ENCODE measurements around the gene KRT73.

Gene KRT73

GRCh38 chr12:52645120-52645761 is 26.9 kb upstream of the KRT73 start:
- DNase-seq, result no peak

GRCh38 chr12:52644078-52644415 is 25.7 kb upstream of the KRT73 start:
- no peak for DNase-seq

GRCh38 chr12:52643233-52644077 is 25.1 kb upstream of the KRT73 start:
- no peak for DNase-seq

DNA sequence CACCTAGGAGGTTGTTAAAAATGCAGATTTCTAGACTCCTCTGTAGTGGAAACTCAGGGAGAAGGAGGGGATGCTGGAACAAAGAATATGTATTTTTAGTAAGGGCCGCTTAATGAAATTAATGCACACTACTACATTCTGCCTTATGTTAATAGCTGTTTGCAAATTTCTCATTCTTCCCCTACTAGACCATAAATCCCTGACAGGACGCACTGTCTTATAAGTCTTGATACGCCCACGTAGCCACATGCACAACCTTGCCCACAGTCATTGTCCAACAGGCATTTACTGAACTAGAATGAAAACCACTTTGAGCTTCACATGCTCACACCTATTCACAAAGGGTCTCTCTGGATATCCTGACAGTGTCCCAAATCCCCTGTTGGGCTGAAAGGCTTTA is 23.1 kb upstream of the KRT73 start:
- no peak for DNase-seq

DNA sequence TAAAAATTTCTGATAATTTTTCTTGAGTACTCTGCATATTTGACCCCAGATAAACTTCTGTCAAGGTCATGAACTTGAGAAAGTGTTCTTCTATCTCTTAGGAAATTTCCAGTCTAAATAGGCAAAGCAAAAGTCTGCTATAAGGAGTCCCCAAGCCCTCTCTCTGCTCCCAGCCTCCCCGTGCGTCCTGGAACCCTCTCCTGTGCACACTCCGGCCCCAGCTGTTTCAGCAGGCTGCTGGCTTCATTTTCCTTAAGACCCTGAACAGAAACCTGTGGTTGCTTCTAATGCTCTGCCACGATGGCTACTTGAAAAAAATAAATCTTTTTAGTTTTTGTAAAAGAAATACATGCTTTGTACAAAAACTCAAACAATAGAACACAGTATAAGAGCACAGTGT is 18.9 kb upstream of the KRT73 start:
- no peak for DNase-seq

DNA sequence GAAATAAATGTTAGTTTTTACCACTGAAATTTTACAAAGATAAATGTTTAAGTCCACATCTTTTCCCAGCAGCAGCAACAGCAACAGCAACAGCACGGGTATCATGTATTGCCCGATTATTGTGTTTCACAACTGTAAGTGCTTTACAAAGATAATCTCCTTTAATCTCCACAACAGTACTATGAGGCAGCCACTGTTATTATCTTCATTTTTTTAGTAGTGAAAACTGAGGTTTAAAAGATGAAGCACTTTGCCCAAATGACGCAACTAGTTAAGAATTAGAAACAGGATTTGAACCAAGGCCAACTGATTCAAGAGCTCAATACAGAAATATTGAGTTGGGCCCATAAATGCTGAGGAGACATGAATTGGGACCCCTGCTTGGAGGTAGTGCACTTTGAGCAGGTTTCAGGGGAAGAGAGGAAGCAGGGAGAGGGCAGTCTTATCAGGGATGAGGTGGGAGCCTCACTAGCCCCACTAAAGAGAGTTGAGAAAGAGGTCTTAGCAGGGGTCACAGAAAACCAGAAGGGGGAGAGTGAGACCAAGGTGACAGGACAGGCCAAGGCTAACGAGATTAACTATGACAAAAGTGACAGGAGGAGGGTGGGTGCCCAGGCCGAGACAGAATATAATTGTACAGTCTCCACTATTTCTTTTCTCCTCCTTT is 18.4 kb upstream of the KRT73 start:
- DNase-seq, result no peak

DNA sequence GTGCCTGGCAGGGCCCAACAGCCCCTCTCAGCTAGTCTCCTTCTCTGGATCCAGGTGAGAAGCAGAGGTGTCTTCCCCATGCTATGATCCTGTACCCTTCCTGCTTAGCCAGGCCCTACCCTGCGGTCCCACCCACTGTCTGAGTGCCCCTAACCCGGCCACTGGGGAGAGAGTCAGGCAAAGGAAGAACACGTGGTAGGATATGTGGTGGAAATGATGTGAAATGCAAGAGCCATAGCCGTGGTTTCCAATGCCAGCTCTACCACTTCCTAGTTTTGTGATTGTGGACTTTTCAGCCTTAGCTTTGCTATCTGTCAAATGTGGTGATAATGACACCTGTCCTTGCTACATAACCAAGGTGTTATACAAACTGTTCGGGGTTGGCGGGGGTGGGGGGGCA is 17.8 kb upstream of the KRT73 start:
- no peak for DNase-seq

DNA sequence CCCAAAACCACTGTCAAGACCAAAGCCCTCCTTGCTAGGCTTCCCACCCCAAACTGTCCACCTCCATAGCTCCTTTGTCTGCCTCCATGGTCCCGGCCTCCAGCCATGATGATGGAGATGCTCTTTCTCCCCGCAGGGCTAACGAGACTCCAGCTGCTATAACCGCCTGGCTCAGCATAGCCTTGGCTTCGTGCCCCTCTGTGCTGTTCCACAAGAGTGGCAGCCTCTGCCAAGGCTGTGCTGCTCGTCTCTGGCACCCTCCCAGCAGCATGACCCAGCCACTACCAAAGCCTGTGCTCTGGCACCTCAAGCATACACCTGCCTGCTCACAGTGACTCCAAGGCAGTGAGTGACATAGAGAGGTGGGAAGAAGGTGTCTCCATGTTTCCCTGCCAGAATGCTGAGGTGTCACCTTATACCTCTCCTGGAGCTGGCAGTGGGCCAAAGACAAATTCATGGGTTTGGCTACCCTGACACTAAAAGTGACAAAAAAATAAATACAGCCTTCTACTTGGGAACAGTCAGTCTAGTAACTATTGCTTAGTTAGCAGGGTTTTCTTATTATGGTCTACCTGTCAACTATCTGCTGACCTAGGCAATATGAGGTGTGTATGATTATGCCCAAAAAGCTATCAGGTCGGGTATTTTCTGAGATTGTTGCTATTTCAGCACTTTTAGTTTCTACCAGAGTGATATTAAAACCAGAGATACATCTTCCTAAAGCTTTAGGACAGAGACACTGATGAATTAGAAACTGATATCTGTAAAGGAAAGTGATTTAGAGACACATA is 16.1 kb upstream of the KRT73 start:
- peak; percentile 93 for DNase-seq

DNA sequence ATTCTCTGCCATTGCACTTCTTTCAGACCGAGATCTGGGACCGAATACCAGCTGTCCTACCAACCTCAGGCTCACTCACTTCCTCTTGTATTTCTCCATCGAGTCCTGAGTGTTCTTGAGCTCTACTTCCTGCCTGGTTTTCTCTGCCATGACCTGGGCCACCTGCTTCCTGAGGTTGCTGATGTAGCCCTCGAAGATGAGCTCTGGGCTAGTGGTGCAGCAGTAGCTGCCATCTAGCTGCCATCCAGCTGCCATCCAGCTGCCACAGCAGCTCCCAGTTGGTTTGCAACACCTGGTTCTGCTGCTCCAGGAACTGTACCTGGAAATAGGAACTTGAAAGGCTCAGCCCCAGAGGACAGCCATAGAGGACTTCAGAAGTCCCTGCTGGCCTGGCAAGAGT is 15.0 kb upstream of the KRT73 start:
- peak; percentile 15 for DNase-seq

DNA sequence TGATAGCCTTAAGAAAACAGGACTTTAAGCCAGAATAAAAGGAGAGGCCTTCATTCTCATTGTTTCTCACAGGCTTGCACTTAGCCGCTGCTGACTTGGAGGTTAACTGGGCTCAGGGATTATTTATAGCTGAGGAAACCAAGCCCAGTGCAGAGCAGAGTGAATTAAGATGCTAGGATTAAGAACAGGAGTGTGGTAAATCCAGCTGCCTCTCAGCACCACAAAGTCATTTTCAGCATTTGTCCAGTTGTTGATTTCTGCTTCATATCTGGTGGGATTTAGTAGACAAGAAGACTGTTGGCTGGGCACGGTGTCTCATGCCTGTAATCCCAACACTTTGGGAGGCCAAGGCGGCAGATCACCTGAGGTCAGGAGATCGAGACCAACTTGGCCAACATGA is 14.3 kb upstream of the KRT73 start:
- DNase-seq, result no peak

DNA sequence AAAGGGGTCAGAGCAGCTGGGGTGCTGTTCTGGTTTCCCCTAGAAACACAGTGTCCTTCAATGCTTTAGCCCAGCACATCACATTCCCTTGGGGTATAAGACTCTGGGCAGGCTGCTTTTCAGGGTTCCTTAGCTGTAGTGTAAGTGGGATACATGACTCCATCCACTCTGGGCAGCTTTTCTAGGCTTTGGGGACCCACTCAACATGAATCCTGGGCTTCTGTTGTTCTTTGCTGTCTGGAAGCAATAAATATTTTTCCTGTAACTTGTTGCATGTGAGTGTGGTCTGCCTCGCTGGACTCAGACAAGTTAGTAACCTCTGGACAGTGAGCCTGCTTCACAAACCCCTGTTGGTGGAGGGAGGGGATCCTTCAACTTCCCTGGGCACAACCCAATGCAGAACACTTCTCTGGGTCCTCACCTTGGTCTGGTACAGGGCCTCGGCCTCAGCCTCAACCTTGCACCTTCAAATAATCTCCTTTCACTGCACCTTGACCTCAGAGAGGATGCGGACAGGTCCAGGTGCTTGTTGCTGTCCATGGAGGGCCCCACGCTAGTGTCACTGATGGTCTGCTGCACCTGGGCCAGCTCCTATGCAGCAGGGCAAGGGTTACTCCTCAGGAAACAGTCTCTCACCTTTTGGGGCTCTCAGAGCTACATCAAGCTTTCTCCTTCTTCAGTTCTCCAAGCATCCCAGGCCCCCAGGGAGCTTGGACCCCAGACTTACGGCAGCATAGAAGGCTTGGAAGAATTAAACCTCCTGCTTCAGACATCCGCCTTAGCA is 13.5 kb upstream of the KRT73 start:
- DNase-seq, result no peak

- no peak for DNase-seq
Measured at GRCh38 chr12:52631264-52631663, 12.9 kb upstream of the KRT73 start.

DNA sequence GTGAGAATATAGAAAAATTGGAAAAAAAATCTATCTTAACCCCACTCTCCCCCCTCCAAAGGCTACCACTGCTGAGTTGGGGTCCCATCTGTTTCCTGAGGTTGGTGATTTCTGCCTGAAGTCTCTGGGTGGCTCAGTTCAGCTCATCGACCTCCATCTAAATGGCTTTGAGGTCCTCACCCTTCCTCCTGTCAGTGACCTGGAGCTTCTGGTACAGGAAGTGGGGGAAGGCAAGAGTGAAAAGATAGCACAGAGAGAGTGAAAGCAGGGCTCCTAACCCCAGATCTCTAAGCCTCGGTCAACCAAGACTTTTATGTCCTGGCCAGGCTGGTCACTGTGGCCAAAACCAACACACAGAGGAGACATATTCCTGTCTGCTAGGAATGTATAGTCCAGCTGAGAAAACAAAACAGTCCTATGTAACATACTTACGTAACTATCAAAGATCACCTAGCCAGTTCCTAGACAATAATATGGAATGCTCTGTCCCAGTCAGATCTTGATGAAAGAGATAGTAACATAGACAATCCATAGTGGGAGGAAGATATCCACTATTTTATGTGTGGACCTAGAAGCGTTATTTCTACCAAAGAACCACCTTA is 12.3 kb upstream of the KRT73 start:
- no peak for DNase-seq

DNA sequence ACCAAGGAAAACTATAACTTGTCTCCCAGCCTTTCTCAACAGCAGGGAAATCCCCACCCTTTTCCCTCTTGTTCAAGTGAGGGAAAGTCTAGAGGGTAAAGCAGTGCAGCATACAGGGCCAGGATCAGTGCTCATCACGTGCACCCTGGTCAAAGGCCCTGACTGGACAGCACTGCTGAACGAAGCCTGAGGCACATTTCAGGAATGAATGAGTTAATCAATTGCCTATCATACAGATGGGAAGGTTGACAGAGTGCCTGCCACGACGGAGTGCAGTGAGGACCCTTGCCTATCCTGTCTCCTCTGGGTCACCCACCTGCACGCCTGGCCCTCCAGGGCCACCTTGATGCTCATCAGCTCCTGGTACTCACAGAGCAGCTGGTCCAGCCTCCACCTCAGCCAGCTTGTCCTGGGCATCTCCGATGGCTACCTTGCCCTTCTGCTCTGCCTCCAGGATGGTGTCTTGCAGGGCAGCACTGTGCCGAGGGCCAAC is 11.7 kb upstream of the KRT73 start:
- no peak for DNase-seq

GRCh38 chr12:52629281-52630007 is 11.1 kb upstream of the KRT73 start:
- no peak for DNase-seq

GRCh38 chr12:52628841-52629240 is 10.5 kb upstream of the KRT73 start:
- DNase-seq, result no peak

DNA sequence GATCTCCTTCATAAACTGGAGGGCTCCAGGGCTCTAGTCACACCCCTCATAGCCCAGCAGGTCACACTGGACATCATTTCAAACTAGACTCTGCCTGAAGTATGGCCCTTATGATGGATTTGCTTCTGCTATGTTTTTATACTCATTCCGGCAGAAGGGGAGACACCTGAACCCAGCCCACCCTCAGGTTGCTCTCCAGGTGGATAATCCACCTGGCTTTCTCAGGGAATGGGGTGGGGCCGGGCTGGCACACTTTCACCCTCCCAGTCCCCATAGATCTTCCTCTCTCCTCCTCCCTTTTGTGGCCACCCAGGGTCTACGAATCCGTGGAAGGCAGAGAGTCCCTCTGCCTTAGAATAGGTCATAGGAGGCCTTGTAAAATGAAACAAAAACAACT is 9.8 kb upstream of the KRT73 start:
- no peak for DNase-seq

GRCh38 chr12:52627395-52628110 is 9.2 kb upstream of the KRT73 start:
- no peak for DNase-seq

DNA sequence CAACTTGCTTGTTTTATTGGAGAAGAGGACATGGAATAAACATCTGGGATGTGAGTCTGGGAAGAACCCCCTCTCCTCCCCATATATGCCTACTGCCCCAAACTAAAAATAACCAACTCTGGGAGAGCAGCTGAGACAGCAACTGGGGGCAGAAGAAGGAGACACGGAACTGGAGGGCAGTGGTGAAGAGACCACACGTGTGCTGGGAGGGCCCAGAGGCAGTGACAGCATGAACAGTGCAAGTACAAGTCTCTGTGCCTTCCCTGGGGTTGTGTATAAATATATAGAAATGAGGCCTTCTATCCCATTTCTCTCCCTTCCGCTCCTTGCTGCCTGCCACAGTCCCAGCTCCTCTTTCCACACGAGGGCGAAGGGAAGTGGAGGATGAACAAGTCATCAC is 4.0 kb upstream of the KRT73 start:
- no peak for DNase-seq

DNA sequence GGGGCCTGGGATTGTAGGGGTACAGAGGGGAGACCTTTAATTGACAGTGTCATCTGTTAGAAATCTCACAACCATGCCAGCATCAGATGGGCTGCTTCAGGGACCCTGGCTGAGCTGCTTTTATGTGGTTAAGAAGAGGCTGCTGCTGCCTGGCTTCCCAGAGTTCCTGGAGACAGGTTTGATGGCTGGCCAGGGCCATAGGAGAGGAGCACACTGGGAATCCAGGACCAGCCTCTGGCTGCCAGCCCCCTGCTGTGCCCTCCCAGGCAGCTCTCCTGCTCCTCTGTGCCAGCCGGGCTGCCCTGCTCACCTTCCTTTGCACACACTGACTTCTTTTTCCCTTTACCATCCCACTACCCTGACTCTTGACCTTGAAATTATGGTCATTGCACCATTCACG is 507 bp upstream of the KRT73 start:
- DNase-seq, result no peak

GRCh38 chr12:52617403-52617785 is 965 bp downstream of the KRT73 start:
- DNase-seq, result no peak

All from NCI-H2029 treated with DMSO at 0.1 percent for 48 hours (cell line).